ENCODE results near the gene S100PBP.
A peak's percentile ranks its signal among the peaks of the same experiment; 100 is the strongest.
"Not testable (repeated sequence)": the region's sequence is repeated elsewhere in the genome, so short reads cannot be mapped to it uniquely, and the experiment has no call there.

The S100PBP gene

GRCh38 chr1:32903991-32904785, 86.7 kb downstream of the S100PBP start:
- DNase-seq (ENCODE audit: low read depth): no peak
- TF ChIP-seq CTCF (conservative IDR thresholded peaks at IDR 0.05; ENCODE audit: low read depth, low read length): no peak
- H3K4me3 ChIP-seq (ENCODE audit: low read depth, low read length): no peak overlapping the region

GRCh38 chr1:32904797-32905196, 87.3 kb downstream of the S100PBP start:
- DNase-seq (ENCODE audit: low read depth): no peak
- TF ChIP-seq CTCF (conservative IDR thresholded peaks at IDR 0.05; ENCODE audit: low read depth, low read length): no peak
- no peak overlapping the region for H3K4me3 ChIP-seq (ENCODE audit: low read depth, low read length)

GRCh38 chr1:32905588-32905987, 88.1 kb downstream of the S100PBP start:
- DNase-seq (ENCODE audit: low read depth); H3K4me3 ChIP-seq (ENCODE audit: low read depth, low read length): not testable (repeated sequence)

GRCh38 chr1:32906654-32907053, 89.2 kb downstream of the S100PBP start:
- no peak overlapping the region for H3K4me3 ChIP-seq (ENCODE audit: low read depth, low read length)
- no peak for DNase-seq (ENCODE audit: low read depth)
- TF ChIP-seq CTCF (conservative IDR thresholded peaks at IDR 0.05; ENCODE audit: low read depth, low read length): no peak

- no peak for TF ChIP-seq CTCF (conservative IDR thresholded peaks at IDR 0.05; ENCODE audit: low read depth, low read length)
- peak; percentile 49 for DNase-seq (ENCODE audit: low read depth)
- H3K4me3 ChIP-seq (ENCODE audit: low read depth, low read length): no peak overlapping the region
Measured at GRCh38 chr1:32907435-32907834, 90.0 kb downstream of the S100PBP start.
